Measurements from ENCODE around the gene BCOR. TPM values are rescaled to one million over a fixed set of nuclear protein-coding genes. Genes with fewer than 3 reads are reported as not detected.

BCOR gene
- total and polyA plus RNA-seq, 2 of the 8 experiments (the other 6 are each of a cell fraction or from before 2014, with no cell fraction given) = 25.0 to 50.8 TPM

DNA sequence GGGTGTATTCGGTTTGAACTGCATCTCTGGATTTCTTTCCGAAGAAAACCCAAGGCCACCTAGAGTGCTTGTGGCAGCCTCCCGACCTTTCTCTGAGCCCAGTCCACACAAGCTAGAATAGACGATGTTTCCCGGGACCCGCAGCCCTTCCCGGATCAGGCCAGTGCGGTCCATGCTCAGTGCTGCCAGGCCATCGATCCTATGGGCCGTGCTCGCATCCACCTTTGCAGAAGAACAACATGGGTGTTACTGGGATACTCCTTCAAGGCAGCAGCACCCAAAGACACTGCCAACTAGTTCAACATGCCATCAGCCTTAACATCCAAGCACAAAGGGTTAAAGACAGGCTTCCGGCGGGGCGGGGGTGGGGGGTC lies 22.8 kb downstream of the BCOR start:
- DNase-seq (ENCODE audit: low read depth in 1 of 2, low spot score in 2 of 2) (no peak), FAIRE-seq (no peak)
- no peaks in the 10 kb centered on the region for H3K27me3 ChIP-seq (replicated peaks in 1 of 4; ENCODE audit: control insufficient read depth in 3 of 4, extremely low read depth in 1 of 4, insufficient read depth in 3 of 4, low read length in 3 of 4)
- H3K14ac ChIP-seq (ENCODE audit: insufficient read length) = no peak overlapping the region
- H3K4ac ChIP-seq (replicated peaks; ENCODE audit: insufficient read length, low read depth, low read length) = no peak overlapping the region
- no peak overlapping the region for H4K5ac ChIP-seq (ENCODE audit: insufficient read length, low read depth, low read length)
- no peak overlapping the region for H3K4me2 ChIP-seq (ENCODE audit: insufficient read depth in 1 of 2, low read depth in 2 of 2, low read length in 2 of 2)
- no peak overlapping the region for H3K18ac ChIP-seq (ENCODE audit: extremely low read depth, low read length)
- no peaks in the 10 kb centered on the region for H3K23me2 ChIP-seq (ENCODE audit: low read depth, low read length)
- POLR2A ChIA-PET (ENCODE audit: partially characterized antibody) = no interaction called here
- peaks cover 4% of the 10 kb centered on the region; the same call in 1 of the 2 replicates for H3K79me1 ChIP-seq (ENCODE audit: low read depth, low read length)
- H3K23ac ChIP-seq (ENCODE audit: insufficient read length) = no peak overlapping the region
- H3K9ac ChIP-seq (replicated peaks in 1 of 4; ENCODE audit: extremely low read depth in 1 of 4, low read depth in 3 of 4, low read length in 3 of 4) = no peak overlapping the region
- peaks cover 12 to 67% (median 49%) of the 10 kb centered on the region in 4 experiments for H3K36me3 ChIP-seq (ENCODE audit: control insufficient read depth in 2 of 4, insufficient read depth in 4 of 4, low read length in 3 of 4)
- H2BK12ac ChIP-seq (ENCODE audit: low read depth, low read length) = no peak overlapping the region
- no peak overlapping the region for H2BK120ac ChIP-seq (replicated peaks; ENCODE audit: low read depth, low read length)
- H4K8ac ChIP-seq (ENCODE audit: extremely low read depth, insufficient read depth, low read length) = no peak overlapping the region
- H2AK5ac ChIP-seq (ENCODE audit: low read depth, low read length) = no peak overlapping the region
- H3K9me3 ChIP-seq (ENCODE audit: insufficient read depth in 2 of 2, low read depth in 1 of 2, low read length in 1 of 2) = no peaks in the 10 kb centered on the region
- no peak overlapping the region for H4K91ac ChIP-seq (replicated peaks; ENCODE audit: insufficient read length, low read length)
- H3K4me3 ChIP-seq (ENCODE audit: extremely low read depth in 1 of 4, insufficient read depth in 2 of 4, low read depth in 3 of 4, low read length in 4 of 4) = no peak overlapping the region
- H4K20me1 ChIP-seq (replicated peaks in 1 of 2; ENCODE audit: control insufficient read depth in 1 of 2, insufficient read depth in 2 of 2, low read length in 2 of 2) = peaks cover 6 to 34% of the 10 kb centered on the region in 2 experiments
- CTCF ChIA-PET (ENCODE audit: partially characterized antibody) = no interaction called here
- H3K79me2 ChIP-seq (ENCODE audit: control insufficient read depth in 1 of 2, insufficient read depth in 2 of 2, low read length in 2 of 2) = peaks cover 0 to 88% of the 10 kb centered on the region in 2 experiments; a peak in 2 of 4 replicates
- peaks cover 2 to 8% (median 5%) of the 10 kb centered on the region in 4 experiments; a peak in 5 of 7 replicates for H3K4me1 ChIP-seq (replicated peaks in 1 of 4; ENCODE audit: control insufficient read depth in 3 of 4, insufficient read depth in 4 of 4, low read length in 3 of 4)
- H2BK5ac ChIP-seq (ENCODE audit: low read depth, low read length) = no peak overlapping the region
- no peak overlapping the region for H2BK15ac ChIP-seq (ENCODE audit: low read length)
- H3K56ac ChIP-seq (replicated peaks; ENCODE audit: insufficient read length, low read depth, low read length) = no peak overlapping the region
- H2BK20ac ChIP-seq (ENCODE audit: low read length) = no peak overlapping the region
- WGBS, 2 experiments (ENCODE audit: extremely low coverage in 1 of 2, insufficient coverage in 1 of 2, insufficient read length in 1 of 2, insufficient replicate concordance in 2 of 2, low coverage in 1 of 2, low lambda C conversion rate in 2 of 2, missing lambda C conversion rate in 1 of 2) = 90% methylated on average over 7 of the region's 14 CpGs; no CpG with 5 or more reads in 1 of the 2 experiments
- H3K27ac ChIP-seq (ENCODE audit: low read depth, low read length) = no peak overlapping the region
- no peak overlapping the region for H2AFZ ChIP-seq (ENCODE audit: low read length)
- TF ChIP-seq SAP30 (IDR thresholded peaks at IDR 0.05; ENCODE audit: insufficient read depth, insufficient replicate concordance, low read length) (no peak), RNF2 (IDR thresholded peaks at IDR 0.05; ENCODE audit: borderline replicate concordance, low read depth, low read length, missing control alignments, poor library complexity, severe bottlenecking) (no peak), SUZ12 (IDR thresholded peaks at IDR 0.05; ENCODE audit: low read length) (no peak), GABPA (IDR thresholded peaks at IDR 0.05; ENCODE audit: borderline replicate concordance, insufficient read depth, low read length) (no peak), BACH1 (IDR thresholded peaks at IDR 0.05; ENCODE audit: low read length) (no peak), BRCA1 (IDR thresholded peaks at IDR 0.05; ENCODE audit: low read depth, low read length) (no peak), EP300 (IDR thresholded peaks at IDR 0.05; ENCODE audit: borderline replicate concordance in 1 of 2, low read depth in 2 of 2, low read length in 2 of 2) (no peak), CREB1 (IDR thresholded peaks at IDR 0.05) (no peak), SP1 (IDR thresholded peaks at IDR 0.05; ENCODE audit: low read depth, low read length) (no peak), CBX5 (IDR thresholded peaks at IDR 0.05; ENCODE audit: low read depth, low read length) (no peak), KDM5A (IDR thresholded peaks at IDR 0.05; ENCODE audit: low read length) (no peak)
- TF ChIP-seq, protein P1, sequence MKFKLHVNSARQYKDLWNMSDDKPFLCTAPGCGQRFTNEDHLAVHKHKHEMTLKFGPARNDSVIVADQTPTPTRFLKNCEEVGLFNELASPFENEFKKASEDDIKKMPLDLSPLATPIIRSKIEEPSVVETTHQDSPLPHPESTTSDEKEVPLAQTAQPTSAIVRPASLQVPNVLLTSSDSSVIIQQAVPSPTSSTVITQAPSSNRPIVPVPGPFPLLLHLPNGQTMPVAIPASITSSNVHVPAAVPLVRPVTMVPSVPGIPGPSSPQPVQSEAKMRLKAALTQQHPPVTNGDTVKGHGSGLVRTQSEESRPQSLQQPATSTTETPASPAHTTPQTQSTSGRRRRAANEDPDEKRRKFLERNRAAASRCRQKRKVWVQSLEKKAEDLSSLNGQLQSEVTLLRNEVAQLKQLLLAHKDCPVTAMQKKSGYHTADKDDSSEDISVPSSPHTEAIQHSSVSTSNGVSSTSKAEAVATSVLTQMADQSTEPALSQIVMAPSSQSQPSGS (IDR thresholded peaks at IDR 0.05; ENCODE audit: low read length) = no peak

Measured in H1 (cell line).